Stimulated activated CD4-positive, alpha-beta T cell treated with anti-CD3 and anti-CD28 coated beads, Interleukin-12 subunit alpha, Interleukin-12 subunit beta, amount 100 ng/mL, for 4 hours (primary cell): ENCODE results near the gene MAPK8IP3.

Source experiments
- DNase-seq: peaks from one replicate; pipeline ENCODE4 v3.0.0-alpha.2; 2020

The MAPK8IP3 gene

DNA sequence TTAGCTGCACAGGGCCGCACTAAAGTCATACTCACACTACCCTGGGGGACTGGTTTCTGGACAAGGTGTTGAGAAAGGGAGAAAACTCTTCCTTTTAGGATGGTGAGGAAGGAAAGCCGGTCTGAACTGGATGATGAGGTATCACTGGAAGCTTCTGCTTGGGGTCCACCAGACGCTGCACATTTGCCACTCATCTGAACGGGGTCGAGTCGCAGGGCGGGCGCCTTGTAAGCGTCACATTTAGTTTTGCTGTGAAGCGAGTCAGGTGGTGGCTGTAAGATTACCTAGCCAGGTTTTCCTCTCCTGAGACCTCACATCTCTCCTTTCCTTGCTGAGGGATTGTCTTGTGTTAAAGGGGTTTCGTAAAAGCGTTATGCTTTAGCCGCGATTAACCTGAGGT is 25.6 kb upstream of the MAPK8IP3 start:
- no peak for DNase-seq

DNA sequence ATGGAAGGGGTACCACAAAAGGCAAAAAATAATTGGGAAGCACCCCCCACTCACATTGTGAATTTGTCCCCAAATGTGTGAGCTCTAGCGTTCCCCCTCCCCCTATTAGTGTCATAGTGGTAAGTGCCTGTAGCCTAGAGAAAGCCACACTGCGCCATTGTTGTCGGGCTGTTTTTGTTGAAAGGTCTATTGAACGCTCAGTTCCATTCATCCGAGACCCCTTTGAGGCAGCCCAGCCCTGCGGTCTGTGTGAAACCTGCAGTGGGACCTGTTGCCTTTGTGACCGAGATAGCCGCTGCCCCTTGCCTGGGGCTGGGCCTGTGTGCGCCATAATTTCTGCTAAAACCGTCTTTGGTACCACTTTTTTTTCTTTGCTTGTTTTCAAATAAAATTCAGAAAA is 25.0 kb upstream of the MAPK8IP3 start:
- no peak for DNase-seq

DNA sequence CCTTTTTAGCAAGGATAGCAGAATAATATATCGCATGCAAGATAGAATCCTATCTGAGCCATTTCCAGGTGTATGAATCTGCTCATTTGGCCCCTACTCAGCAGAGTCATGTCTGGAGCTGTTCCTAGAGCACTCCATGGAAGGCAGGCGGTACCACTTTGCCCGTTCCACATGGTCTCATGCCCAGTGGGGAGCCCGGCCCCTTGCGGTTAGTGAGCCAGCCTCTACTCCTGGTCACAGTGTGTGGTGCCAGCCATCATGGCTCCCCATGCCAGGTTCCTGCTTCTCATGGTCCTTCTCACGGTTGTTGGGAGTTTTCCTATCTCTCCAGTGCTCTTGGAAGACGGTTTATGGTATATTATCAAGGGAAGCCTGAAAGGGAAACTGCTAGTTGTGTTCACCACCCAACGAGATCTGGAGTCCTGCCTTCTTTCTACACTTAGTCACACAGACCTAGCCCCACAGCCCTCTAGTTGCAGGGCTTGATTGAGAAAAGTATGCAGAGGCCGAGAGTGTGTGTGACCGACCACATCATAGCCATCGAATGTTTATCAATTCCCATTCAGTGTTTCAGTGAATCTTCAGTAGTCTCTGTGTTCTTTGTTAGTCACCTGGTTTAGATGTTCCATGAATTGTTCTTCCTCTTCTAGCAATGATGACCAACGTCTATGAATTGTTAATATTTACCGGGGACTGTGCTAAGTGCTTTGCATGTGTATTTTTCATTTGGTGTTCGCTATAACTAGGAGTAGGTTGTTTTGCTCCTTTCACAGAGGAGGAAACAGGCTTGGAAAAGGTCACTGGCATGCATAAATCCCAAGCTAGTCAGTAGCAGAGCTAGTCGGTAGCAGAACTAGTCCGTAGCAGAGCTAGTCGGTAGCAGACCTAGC is 18.3 kb upstream of the MAPK8IP3 start:
- no peak for DNase-seq

DNA sequence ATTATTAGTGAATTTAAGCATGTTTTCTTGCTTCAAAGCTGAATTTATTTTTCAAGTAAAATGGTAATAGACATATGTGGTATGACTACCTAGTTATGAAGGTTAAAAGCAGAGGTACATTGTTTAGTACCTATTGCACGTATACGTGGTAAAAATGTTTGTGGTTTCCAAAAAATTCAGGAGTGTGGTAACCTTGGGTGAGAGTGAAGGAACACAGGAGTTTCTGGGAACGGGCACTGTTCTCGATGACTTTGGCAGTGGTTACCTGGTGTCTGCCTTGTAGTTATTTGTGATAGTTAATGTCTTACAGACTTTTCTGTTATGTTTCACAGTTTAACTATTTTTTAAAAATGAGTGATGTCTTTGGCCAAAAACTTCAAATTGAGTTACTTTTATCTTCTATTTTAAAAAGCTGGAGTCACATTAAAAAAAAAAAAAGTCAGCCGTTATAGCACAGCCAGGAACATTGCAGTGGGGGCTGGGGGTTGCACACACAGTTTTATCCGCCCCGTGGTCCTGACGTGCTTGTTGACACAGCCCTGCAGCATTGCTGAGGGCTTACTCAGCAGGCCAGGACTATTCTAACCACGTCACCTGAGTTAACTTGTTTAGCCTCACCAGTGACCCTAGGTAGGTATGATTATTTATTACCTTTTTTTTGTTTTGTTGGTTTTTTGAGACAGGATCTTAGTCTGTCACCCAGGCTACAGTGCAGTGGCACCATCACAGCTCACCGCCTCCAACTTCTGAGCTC is 17.0 kb upstream of the MAPK8IP3 start:
- no peak for DNase-seq

DNA sequence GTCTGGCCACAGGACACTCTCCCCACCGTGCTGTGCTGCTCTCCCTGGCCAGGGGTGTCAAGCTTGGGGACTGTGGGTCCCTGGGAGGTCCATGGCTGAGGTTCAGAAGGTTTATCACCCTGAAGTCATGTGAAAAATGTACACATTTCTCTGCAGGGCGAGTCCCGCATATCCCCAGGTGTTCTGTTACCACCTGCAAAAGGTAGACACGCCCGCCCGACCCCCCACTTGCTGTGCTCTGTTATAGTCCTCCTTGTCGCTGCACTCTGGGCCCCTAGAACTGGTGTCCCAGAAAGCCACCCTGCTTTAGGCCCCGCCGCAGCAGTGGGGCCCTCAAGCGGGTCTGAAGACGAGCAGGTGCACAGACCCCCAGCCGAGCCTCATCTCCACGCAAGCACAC is 16.1 kb upstream of the MAPK8IP3 start:
- no peak for DNase-seq

DNA sequence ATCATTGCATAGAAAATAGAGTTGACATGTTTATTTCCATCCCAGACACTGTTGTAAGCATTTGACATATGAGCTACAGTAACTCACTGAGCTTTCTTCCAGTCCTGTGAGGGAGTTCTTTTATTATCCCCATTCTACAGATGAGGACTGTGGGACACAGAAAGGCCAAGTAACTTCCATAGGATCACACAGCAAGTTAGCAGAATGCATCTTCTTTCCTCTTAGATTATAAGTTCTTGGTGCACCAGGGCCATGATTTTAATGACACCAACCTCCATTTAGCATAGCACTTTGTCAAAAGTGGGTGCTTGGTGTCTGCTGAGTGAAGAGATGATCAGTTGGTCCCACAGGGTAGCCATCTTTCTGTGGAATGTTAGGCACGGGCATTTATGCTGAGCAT is 15.2 kb upstream of the MAPK8IP3 start:
- DNase-seq, result no peak

DNA sequence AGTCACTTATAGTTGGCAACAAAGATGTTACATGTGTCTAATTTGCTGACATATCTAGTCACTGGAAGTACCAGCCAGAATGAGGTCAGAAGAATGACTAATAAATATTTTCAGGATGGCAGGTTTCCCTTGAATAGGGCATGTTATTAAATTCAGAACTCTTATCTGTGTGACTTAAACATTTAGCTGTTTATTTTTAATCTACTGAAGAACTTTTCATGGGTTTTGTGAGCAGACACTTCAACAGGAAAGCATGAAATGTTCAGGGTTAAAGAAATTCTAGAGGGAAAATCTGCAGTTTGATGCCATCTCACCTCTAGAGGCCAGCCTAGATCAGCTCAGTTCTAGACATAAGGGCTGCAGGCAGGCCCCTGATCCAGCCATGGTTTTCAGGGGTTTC is 14.7 kb upstream of the MAPK8IP3 start:
- no peak for DNase-seq

DNA sequence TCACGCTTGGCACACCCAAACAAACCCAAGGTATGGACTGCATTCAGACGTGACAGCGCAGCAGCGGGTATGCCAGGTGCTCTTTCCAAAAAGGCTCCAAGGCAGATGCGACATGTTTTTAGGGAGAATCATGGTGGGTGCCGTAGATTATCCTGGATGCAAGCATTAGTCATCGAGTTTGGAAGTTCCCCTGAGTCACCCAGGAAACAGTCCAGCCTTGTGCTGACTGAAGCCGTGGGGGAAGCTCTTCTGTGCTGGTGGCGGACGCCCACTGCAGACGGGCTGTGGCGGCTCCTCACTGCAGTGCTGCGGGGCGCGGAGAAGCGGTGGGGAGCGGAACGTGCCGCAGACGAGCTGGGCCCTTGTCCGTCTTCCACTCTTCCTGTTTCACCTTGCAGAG is 14.0 kb upstream of the MAPK8IP3 start:
- no peak for DNase-seq

DNA sequence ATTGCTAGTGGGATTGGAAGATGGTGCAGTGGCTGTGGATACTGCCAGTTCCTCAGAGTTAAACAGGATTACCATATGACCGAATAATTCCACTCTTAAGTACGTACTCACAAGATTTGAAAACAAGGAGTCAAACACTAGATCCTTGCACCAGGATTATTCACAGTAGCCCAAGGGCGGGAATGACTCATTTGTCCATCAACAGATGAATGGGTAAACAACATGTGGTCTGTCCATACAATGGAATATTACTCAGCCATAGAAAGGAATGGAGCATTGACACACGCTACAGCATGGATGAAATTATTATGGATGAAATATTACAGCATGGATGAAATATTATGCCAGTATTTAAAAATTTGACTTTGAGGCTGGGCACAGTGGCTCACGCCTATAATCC is 9.1 kb upstream of the MAPK8IP3 start:
- DNase-seq, result no peak

DNA sequence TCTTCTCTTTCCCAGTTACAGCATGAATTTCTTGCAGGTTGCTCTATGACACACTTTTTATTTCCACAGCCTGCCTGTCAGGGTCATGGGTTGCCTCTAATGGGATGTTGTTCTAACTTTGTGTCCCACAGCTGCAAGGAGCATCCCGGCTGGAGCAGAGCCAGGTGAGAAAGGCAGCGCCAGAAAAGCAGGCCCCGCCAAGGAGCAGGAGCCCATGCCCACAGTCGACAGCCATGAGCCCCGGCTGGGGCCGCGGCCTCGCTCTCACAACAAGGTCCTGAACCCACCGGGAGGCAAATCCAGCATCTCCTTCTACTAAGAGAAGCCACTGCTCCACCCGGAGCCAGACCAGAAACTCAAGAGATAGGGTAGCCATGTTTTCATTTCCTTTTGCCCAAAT is 7.3 kb upstream of the MAPK8IP3 start:
- DNase-seq, result no peak

DNA sequence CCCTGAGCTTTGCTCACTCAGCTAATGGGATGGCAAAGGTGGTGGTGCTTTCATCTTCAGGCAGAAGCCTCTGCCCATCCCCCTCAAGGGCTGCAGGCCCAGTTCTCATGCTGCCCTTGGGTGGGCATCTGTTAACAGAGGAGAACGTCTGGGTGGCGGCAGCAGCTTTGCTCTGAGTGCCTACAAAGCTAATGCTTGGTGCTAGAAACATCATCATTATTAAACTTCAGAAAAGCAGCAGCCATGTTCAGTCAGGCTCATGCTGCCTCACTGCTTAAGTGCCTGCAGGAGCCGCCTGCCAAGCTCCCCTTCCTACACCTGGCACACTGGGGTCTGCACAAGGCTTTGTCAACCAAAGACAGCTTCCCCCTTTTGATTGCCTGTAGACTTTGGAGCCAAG is 5.7 kb upstream of the MAPK8IP3 start:
- no peak for DNase-seq

DNA sequence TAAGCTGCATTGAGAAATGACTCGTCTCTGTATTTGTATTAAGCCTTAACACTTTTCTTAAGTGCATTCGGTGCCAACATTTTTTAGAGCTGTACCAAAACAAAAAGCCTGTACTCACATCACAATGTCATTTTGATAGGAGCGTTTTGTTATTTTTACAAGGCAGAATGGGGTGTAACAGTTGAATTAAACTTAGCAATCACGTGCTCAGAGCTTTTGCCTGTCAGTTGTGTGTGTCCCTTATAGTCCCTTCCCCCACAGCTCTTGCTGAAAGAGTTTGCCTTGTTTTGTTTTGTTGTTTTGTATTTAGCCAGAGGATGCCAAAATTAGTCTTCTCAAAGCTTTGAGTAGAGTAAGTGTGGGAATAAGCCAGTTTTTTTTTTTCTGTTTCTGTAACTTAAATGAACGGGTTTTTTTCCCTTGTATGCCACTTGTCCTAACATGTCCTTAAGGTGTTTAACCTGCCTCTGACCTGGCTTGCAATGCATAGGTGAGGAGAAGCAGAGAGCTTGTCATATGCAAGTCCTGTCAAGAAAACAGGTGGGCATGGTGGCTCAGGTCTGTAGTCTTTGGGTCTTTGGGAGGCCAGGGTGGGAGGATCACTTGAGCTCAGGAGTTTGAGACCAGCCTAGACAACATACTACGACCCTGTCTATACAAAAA is 4.6 kb upstream of the MAPK8IP3 start:
- no peak for DNase-seq

DNA sequence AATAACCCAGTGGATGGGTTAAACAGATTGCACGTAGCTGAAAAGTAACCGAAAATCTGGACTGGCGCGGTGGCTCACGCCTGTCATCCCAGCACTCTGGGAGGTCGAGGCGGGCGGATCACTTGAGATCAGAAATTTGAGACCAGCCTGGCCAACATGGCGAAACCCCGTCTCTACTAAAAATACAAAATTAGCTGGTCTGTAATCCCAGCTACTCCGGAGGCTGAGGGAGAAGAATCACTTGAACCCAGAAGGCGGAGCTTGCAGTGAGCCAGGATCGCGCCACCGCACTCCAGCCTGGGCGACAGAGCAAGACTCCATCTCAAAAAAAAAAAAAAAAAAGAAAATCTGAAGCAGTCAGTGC is 689 bp upstream of the MAPK8IP3 start:
- DNase-seq, result peak; percentile 40

DNA sequence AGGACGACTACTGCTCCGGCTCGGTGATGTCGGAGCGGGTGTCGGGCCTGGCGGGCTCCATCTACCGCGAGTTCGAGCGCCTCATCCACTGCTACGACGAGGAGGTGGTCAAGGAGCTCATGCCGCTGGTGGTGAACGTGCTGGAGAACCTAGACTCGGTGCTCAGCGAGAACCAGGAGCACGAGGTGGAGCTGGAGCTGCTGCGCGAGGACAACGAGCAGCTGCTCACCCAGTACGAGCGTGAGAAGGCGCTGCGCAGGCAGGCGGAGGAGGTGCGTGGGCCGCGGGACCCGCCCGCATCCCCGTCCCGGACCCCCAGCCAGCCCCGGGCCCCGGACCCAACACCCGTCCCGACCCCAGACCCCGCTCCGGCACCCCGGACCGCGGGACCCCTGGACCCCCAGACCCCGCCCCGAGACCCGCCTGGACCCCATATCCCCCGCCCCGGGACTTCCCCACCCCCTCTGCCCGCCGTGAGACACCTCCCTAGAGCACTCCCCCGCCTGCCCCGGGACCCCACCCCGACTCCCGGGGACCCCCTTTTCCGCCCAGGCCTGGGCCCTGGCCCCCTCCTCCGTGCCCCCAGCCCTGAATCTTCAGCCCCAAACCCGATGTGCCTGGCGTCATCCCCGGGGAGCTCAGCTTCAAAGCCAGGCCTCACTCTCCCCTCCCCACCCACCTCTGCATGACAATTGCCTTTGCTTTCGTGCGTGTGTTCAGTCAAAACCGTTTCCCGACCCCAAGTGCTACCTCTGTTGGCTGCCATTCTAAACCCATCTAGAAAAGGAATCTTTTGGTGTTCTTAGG is 594 bp downstream of the MAPK8IP3 start:
- DNase-seq, result peak; percentile 45

DNA sequence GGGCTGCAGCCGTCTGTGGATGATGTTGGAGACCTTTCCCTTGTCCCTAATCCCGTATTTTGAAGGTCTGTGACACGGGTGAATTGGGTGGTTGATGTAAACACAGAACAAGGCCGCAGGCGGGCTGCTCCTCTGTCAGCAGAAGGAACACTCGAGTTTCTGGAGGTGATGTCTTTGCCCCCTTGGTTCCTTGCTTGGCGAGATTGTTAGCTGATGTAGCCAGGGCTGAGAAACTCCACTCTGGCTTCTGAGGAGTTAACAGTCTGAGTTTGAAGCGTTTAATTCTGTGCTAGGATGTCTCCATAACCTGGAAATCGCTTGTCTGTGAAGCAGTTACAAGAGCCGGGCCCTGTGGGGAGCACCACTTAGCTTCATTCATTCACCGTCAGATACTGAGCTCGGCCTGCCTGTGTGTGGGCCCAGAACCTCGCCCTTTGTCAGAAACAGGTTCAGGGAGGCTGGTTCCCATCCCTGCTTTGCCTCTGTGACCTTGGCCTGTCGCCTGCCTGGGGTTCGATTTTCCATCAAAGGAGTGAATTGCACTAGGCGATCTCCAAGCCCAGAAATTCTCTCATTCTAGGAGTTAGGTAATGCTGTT is 1.3 kb downstream of the MAPK8IP3 start:
- no peak for DNase-seq

DNA sequence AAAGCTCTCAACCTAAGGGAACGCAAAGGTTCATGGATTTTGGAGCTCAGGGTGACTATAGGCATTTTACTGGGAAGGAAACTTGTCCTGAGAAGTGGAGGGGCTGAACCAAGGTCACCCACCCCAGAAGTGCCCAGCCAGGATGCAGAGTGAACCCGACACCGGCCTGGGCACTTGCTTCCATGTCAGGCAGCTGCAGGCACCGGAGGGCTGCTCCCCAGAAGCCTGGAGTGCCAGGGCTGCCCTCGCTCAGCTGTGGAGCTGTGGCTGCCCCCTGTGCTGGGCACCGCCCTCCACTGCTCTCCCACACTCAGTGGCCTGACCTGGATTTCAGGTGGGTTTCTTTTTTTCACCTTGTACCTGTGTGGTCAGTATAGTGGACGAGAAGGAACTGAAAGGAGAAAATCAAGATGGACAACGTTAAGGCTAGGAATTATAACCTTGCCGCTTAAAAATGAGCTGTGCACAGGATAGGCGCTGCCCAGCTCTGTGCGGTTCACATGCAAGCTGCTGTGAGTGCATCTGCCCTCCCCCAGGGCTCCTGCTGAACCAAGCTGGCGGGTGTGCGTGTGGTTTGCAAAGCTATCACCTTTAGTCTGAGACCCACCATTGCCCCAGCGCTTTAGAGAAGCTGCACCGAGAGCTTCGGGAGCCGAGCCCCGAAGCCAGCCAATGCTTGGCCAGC is 2.2 kb downstream of the MAPK8IP3 start:
- DNase-seq, result no peak

DNA sequence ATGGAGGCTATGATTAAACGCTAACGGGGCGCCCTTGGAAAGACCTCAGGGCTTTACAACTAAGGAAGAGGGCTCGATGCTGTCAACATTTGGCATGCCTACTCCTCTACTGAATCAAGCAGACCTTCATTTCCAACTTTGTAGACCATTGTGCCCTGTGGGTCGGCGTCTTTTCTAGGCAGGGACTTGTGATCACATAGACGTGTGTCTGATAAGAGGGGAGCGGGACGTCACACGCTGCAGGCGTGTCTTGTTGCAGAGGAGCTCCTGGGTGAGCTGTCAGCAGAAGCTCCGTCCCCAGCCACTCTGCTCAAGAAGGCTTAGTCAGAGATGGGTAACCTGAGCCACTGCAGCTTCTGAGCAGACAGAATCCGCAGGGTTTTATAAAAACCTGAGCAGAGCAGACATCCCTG is 2.8 kb downstream of the MAPK8IP3 start:
- DNase-seq, result no peak

DNA sequence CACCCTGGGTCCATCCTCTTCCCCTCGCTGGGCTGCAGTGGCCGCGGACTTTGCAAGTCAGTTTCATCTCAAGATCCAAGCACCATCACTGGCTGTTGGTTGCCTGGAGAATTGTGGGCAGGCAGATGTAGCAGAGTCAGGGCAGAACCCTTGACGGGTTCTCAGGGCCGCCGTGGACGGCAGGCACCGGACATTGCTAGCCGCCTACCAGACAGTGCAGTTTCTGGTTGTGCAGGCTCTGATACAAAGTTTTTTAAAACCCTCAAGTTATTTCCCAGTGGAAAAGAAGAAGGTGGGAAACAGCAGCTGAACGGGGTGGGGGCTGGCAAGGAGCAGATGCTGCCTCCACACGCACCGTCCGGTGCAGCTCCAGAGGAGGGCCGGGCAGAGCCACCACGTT is 3.4 kb downstream of the MAPK8IP3 start:
- DNase-seq, result no peak

DNA sequence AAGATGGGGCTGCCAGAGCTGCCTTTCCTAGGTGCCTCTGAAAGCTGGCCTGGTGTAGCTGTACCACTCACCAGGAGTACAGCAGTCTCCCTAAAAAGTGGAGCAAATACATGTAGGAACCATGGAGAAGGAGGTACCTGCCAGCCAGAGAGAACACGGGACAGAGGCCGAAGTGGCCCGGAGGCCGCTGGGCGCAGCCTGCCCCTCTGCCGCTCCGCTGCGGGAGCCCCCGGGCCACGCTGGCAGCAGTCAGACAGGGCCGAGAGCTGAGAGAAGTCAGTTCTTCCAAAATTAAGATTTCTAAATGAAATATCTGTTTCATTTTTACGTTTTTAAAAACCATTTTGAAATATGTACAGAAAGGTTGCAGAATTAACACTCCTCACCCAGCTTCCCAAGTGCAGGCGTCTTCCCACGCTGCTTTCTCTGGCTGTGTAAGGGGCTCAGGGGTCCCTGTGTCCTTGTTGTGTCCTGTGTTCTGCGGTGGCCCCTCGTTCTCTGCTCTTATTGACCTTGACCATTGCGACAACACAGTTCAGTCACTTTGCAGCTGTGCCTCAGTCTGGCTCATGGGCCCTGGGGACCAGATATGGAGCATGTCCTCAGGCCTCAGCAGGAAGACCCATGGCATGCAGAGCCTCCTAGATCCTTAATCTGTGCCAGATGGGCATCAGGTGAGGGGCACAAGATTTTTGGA is 5.0 kb downstream of the MAPK8IP3 start:
- no peak for DNase-seq

DNA sequence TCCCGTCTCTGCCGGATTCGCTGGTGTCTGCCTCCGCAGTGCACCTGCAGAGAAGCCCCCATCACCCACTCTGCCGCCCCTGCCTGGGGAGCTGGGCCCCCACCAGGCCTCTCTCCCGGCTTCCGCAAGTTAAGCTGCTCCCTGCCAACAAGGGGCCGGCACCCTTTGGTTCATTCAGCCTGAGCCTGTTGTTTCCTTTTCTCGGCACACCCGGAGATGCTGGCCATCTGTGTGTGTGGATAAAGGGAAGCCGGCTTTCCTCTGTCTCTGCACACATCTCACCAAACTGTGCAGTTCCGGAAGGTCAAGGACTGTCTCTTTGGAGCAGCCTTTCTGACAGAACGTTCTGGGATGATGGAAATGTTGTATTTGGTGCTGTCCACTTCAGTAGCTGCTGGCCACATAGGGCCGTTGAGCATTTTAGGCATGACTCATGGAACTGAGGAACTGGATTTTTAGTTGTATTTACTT is 6.8 kb downstream of the MAPK8IP3 start:
- no peak for DNase-seq

DNA sequence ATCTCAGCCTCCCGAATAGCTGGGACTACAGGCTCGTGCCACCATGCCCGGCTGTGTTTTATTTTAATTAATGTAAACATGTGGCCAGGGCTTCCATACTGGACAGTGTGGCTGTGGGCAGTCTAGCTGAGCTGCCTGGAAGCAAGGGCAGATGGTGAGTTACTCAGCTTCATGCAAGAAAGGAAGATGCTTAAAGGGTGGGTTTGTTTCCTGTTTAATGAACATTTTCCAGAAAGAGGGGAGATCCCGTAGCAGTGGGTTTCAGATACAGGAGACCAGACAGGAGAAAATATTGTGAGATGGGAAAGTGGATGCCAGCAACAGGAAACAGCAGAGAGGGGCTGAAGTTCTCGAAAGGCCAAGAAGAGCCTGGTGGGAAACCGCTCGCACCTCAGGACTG is 7.3 kb downstream of the MAPK8IP3 start:
- no peak for DNase-seq
